ENCODE data around the gene IGLL5. TPM values are rescaled to one million over a fixed set of nuclear protein-coding genes. Genes with fewer than 3 reads are reported as not detected.

Gene IGLL5
- total and polyA plus RNA-seq, 9 of the 15 experiments (the other 6 are each of a cell fraction or from before 2014, with no cell fraction given), result not detected

DNA sequence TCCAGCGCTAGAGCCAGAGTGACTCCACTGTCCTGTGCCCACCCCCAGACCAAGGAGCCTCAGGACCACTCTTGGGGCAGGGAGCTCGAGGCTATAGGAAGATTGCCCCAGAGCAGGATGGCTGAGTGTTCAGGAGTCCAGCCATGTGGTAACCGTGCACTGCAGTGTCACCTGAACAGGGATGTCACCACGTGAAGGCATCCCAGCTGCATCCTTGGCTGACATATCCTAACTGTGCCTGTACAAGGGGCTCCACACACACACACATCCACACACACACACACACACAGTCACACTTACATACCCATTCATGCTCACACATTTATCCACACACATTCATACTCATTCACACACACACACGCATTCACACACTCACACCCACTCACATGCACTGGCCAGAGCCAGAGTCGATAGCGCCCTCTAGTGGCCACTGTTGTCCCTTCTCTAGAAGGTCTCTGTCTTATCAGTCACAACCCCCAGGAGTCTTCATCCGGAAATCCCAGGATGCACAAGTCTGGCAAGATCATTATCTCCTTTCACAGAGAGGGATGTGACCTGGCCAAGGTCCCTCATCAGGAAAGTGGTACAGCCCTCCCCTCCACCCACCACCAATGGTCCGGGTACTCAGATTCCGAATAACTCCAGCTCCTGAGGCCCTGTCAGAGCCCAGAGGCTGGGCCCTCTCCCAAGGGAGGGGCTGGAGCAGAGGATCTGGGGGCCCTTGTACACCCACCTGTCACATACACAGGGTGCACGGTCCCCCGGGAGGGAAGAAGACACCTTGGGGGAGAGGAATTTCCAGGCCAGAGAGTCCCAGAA, 55.1 kb downstream of the IGLL5 start (continued):
- TF ChIP-seq, protein P1, sequence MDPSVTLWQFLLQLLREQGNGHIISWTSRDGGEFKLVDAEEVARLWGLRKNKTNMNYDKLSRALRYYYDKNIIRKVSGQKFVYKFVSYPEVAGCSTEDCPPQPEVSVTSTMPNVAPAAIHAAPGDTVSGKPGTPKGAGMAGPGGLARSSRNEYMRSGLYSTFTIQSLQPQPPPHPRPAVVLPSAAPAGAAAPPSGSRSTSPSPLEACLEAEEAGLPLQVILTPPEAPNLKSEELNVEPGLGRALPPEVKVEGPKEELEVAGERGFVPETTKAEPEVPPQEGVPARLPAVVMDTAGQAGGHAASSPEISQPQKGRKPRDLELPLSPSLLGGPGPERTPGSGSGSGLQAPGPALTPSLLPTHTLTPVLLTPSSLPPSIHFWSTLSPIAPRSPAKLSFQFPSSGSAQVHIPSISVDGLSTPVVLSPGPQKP (CRISPR knock-in tag; IDR thresholded peaks at IDR 0.05), result no peak
- TF ChIP-seq, protein P2, sequence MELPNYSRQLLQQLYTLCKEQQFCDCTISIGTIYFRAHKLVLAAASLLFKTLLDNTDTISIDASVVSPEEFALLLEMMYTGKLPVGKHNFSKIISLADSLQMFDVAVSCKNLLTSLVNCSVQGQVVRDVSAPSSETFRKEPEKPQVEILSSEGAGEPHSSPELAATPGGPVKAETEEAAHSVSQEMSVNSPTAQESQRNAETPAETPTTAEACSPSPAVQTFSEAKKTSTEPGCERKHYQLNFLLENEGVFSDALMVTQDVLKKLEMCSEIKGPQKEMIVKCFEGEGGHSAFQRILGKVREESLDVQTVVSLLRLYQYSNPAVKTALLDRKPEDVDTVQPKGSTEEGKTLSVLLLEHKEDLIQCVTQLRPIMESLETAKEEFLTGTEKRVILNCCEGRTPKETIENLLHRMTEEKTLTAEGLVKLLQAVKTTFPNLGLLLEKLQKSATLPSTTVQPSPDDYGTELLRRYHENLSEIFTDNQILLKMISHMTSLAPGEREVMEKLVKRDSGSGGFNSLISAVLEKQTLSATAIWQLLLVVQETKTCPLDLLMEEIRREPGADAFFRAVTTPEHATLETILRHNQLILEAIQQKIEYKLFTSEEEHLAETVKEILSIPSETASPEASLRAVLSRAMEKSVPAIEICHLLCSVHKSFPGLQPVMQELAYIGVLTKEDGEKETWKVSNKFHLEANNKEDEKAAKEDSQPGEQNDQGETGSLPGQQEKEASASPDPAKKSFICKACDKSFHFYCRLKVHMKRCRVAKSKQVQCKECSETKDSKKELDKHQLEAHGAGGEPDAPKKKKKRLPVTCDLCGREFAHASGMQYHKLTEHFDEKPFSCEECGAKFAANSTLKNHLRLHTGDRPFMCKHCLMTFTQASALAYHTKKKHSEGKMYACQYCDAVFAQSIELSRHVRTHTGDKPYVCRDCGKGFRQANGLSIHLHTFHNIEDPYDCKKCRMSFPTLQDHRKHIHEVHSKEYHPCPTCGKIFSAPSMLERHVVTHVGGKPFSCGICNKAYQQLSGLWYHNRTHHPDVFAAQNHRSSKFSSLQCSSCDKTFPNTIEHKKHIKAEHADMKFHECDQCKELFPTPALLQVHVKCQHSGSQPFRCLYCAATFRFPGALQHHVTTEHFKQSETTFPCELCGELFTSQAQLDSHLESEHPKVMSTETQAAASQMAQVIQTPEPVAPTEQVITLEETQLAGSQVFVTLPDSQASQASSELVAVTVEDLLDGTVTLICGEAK (IDR thresholded peaks at IDR 0.05), result no peak
- TF ChIP-seq, protein P2 (CRISPR knock-in tag; IDR thresholded peaks at IDR 0.05), result peak; percentile 71
- TF ChIP-seq TBP (optimal IDR thresholded peaks at IDR 0.05; ENCODE audit: low read depth, low read length) (peak; percentile 62), HMG20A (CRISPR knock-in tag; conservative IDR thresholded peaks at IDR 0.05) (no peak), STAG1 (CRISPR knock-in tag; IDR thresholded peaks at IDR 0.05; ENCODE audit: borderline replicate concordance) (no peak), CEBPB (tag; IDR thresholded peaks at IDR 0.05) (no peak), ZNF76 (CRISPR knock-in tag; IDR thresholded peaks at IDR 0.05; ENCODE audit: borderline replicate concordance) (no peak)
- TF ChIP-seq, protein P3, sequence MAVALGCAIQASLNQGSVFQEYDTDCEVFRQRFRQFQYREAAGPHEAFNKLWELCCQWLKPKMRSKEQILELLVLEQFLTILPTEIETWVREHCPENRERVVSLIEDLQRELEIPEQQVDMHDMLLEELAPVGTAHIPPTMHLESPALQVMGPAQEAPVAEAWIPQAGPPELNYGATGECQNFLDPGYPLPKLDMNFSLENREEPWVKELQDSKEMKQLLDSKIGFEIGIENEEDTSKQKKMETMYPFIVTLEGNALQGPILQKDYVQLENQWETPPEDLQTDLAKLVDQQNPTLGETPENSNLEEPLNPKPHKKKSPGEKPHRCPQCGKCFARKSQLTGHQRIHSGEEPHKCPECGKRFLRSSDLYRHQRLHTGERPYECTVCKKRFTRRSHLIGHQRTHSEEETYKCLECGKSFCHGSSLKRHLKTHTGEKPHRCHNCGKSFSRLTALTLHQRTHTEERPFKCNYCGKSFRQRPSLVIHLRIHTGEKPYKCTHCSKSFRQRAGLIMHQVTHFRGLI (CRISPR knock-in tag; IDR thresholded peaks at IDR 0.05), result no peak
- TF ChIP-seq, protein P4, sequence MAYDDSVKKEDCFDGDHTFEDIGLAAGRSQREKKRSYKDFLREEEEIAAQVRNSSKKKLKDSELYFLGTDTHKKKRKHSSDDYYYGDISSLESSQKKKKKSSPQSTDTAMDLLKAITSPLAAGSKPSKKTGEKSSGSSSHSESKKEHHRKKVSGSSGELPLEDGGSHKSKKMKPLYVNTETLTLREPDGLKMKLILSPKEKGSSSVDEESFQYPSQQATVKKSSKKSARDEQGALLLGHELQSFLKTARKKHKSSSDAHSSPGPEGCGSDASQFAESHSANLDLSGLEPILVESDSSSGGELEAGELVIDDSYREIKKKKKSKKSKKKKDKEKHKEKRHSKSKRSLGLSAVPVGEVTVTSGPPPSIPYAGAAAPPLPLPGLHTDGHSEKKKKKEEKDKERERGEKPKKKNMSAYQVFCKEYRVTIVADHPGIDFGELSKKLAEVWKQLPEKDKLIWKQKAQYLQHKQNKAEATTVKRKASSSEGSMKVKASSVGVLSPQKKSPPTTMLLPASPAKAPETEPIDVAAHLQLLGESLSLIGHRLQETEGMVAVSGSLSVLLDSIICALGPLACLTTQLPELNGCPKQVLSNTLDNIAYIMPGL (CRISPR knock-in tag; IDR thresholded peaks at IDR 0.05), result peak; percentile 96
- TF ChIP-seq, protein P5, sequence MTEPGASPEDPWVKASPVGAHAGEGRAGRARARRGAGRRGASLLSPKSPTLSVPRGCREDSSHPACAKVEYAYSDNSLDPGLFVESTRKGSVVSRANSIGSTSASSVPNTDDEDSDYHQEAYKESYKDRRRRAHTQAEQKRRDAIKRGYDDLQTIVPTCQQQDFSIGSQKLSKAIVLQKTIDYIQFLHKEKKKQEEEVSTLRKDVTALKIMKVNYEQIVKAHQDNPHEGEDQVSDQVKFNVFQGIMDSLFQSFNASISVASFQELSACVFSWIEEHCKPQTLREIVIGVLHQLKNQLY (CRISPR knock-in tag; conservative IDR thresholded peaks at IDR 0.05), result peak in 1 of 2 experiments; percentile 96; a peak in 2 of 4 replicates

All from K562 (cell line).